Left ventricle myocardium superior (tissue), 1 donor: ENCODE measurements around the gene ACAP1. TPM values are rescaled to one million over a fixed set of nuclear protein-coding genes. Genes with fewer than 3 reads are reported as not detected.
"Not testable (repeated sequence)": the region's sequence is repeated elsewhere in the genome, so short reads cannot be mapped to it uniquely, and the experiment has no call there.

Source experiments
- ATAC-seq: fragments of 200-7000 bp; cut with Tn5 transposase; one replicate; pipeline ENCODE4 v1.9.1; 2020; ENCODE audit warnings: mild to moderate bottlenecking, moderate library complexity
- DNase-seq: peaks from one replicate; pipeline ENCODE4 v3.0.0-alpha.2; 2020
- intact Hi-C: fragments of 100-400 bp; cut with micrococcal nuclease; formaldehyde crosslinking; loops from one replicate; pipeline ENCODE4 v1.11.0; 2022
- total RNA-seq: library from RNA; stranded (reverse); fragmentation: NEBNext Ultra II Directional; extraction: Animal tissue kit (Norgen Biotek cat#: 25700); gene quantifications from one replicate; pipeline ENCODE4 v1.2.1, GENCODE V29; 2021
- donor health status: DM: no; HTN: yes; CAD: no; lungs with severe emphysema.

The ACAP1 gene
- total RNA-seq, 1 donor from 2014 or later: 17.3 TPM

- no peak for DNase-seq
- intact Hi-C loops: no loop called here
- no peak for ATAC-seq
Observed at GRCh38 chr17:7348478-7349242, 12.3 kb downstream of the ACAP1 start.

- ATAC-seq: peak; percentile 80
- intact Hi-C loops: no loop called here
- peak; percentile 97 for DNase-seq
Observed at GRCh38 chr17:7351665-7352502, 15.6 kb downstream of the ACAP1 start, which contains the start of gene KCTD11. KCTD11 (plus strand) TSS chr17:7352162.

- DNase-seq (no peak), ATAC-seq (no peak)
- intact Hi-C loops: no loop called here
Observed at GRCh38 chr17:7352503-7352889, 16.2 kb downstream of the ACAP1 start.

- no peak for DNase-seq
- no peak for ATAC-seq
- intact Hi-C loops: no loop called here
Observed at GRCh38 chr17:7352910-7353635, 16.7 kb downstream of the ACAP1 start.

GRCh38 chr17:7354262-7354843 lies 18.0 kb downstream of the ACAP1 start:
- DNase-seq: no peak
- no peak for ATAC-seq
- intact Hi-C loops: no loop called here

- intact Hi-C loops: no loop called here
Observed at GRCh38 chr17:7355053-7355452, 18.7 kb downstream of the ACAP1 start, which contains the start of gene TMEM95. TMEM95 (plus strand) TSS chr17:7355156; CDS start chr17:7355205, 49 bp downstream.

GRCh38 chr17:7355573-7355972 lies 19.2 kb downstream of the ACAP1 start:
- intact Hi-C loops: no loop called here
- no peak for DNase-seq
- no peak for ATAC-seq

More at GRCh38 chr17:7355053-7355452, 18.7 kb downstream of the ACAP1 start, which contains the start of gene TMEM95:
- no peak for ATAC-seq
- peak; percentile 73 for DNase-seq

GRCh38 chr17:7356072-7356549 lies 19.8 kb downstream of the ACAP1 start:
- ATAC-seq (no peak), DNase-seq (peak; percentile 87)
- intact Hi-C loops: no loop called here

- ATAC-seq: no peak
- no peak for DNase-seq
- intact Hi-C loops: no loop called here
Observed at GRCh38 chr17:7356756-7357155, 20.4 kb downstream of the ACAP1 start.

GRCh38 chr17:7357381-7357780 lies 21.1 kb downstream of the ACAP1 start:
- intact Hi-C loops: no loop called here
- DNase-seq (no peak), ATAC-seq (no peak)

GRCh38 chr17:7361906-7362305 lies 25.6 kb downstream of the ACAP1 start:
- DNase-seq (no peak), ATAC-seq (no peak)
- intact Hi-C loops: no loop called here

GRCh38 chr17:7363311-7363710 lies 27.0 kb downstream of the ACAP1 start:
- intact Hi-C loops: no loop called here
- DNase-seq (no peak), ATAC-seq (no peak)

- ATAC-seq, DNase-seq, intact Hi-C loops: not testable (repeated sequence)
Observed at GRCh38 chr17:7365963-7366362, 29.6 kb downstream of the ACAP1 start.

- DNase-seq (no peak), ATAC-seq (no peak)
- intact Hi-C loops: no loop called here
Observed at GRCh38 chr17:7367083-7367482, 30.8 kb downstream of the ACAP1 start.

GRCh38 chr17:7367918-7368598 lies 31.7 kb downstream of the ACAP1 start:
- intact Hi-C loops: no loop called here
- DNase-seq (no peak), ATAC-seq (no peak)

- intact Hi-C loops, DNase-seq, ATAC-seq: not testable (repeated sequence)
Observed at GRCh38 chr17:7368599-7368994, 32.3 kb downstream of the ACAP1 start.

- intact Hi-C loops: no loop called here
- no peak for ATAC-seq
- DNase-seq: no peak
Observed at GRCh38 chr17:7369825-7370224, 33.5 kb downstream of the ACAP1 start.

- DNase-seq (no peak), ATAC-seq (no peak)
- intact Hi-C loops: no loop called here
Observed at GRCh38 chr17:7370853-7371252, 34.5 kb downstream of the ACAP1 start.

GRCh38 chr17:7374353-7374752 lies 38.0 kb downstream of the ACAP1 start:
- no peak for ATAC-seq
- DNase-seq: no peak
- intact Hi-C loops: no loop called here
